ENCODE results near the gene PTH1R. TPM values are rescaled to one million over a fixed set of nuclear protein-coding genes. Genes with fewer than 3 reads are reported as not detected.

The PTH1R gene
- polyA plus RNA-seq, 3 donors: not detected

DNA sequence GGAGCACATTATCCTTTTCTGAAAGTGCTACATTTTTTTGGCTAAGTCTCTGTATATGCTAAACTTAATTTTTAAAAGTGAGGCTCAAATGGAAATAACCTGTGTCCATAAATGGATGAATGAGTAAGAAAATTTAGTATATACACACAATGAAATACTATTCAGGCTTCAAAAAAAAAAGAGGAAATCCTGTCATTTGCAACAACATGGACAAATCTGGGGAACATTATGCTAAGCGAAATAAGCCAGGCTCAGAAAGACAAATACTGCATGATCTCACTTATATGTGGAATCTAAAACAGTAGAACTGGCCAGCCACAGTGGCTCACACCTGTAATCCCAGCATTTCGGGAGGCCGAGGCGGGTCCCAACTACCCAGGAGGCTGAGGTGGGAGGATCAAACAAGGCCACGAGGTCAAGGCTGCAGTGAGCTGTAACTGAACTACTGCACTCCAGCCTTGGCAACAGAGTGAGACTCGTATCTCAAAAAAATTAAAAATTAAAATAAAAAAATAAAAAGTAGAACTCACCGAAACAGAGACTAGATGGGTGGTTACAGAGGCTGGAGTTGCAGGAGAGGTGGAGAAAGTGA, 73.2 kb downstream of the PTH1R start:
- H3K4me2 ChIP-seq (replicated peaks; ENCODE audit: extremely low read depth, low read length, poor library complexity, severe bottlenecking): peak overlapping the region; percentile 7
- no peaks in the 10 kb centered on the region for H3K27me3 Mint-ChIP-seq (ENCODE audit: low read depth in 3 of 3)
- H3K79me2 ChIP-seq (ENCODE audit: insufficient read depth, low read length): peaks cover 95% of the 10 kb centered on the region
- peaks cover 97% of the 10 kb centered on the region for H4K20me1 ChIP-seq (ENCODE audit: insufficient read depth, low read length)
- intact Hi-C loops (cut with micrococcal nuclease): loop anchor here in 1 of 2 donors (5.0 to 10.0 kb wide), 2 partner anchors 37 to 546 kb away; partner anchors contain the start of genes CCR5AS and CCRL2
- peak overlapping the region in 1 of 2 donors; percentile 37 for H3K27ac ChIP-seq (ENCODE audit: low read depth in 1 of 2, low read length in 2 of 2)
- TF ChIP-seq, protein P1, sequence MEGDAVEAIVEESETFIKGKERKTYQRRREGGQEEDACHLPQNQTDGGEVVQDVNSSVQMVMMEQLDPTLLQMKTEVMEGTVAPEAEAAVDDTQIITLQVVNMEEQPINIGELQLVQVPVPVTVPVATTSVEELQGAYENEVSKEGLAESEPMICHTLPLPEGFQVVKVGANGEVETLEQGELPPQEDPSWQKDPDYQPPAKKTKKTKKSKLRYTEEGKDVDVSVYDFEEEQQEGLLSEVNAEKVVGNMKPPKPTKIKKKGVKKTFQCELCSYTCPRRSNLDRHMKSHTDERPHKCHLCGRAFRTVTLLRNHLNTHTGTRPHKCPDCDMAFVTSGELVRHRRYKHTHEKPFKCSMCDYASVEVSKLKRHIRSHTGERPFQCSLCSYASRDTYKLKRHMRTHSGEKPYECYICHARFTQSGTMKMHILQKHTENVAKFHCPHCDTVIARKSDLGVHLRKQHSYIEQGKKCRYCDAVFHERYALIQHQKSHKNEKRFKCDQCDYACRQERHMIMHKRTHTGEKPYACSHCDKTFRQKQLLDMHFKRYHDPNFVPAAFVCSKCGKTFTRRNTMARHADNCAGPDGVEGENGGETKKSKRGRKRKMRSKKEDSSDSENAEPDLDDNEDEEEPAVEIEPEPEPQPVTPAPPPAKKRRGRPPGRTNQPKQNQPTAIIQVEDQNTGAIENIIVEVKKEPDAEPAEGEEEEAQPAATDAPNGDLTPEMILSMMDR (IDR thresholded peaks at IDR 0.05): no peak
- H3K27ac Mint-ChIP-seq: peak overlapping the region in 6 of 7 donors; percentile 13 to 97 (median 76)
- no peak overlapping the region for H2AFZ ChIP-seq (ENCODE audit: insufficient read depth, low read depth, low read length, poor library complexity, severe bottlenecking)
- DNase-seq: no peak
- peaks cover 92 to 93% of the 10 kb centered on the region in 2 donors for H3K4me1 ChIP-seq (ENCODE audit: control insufficient read depth in 1 of 2, insufficient read depth in 2 of 2, low read length in 2 of 2)
- H3K36me3 Mint-ChIP-seq: peaks cover 32 to 42% of the 10 kb centered on the region in 2 donors
- H3K9me3 ChIP-seq (replicated peaks in 1 of 2; ENCODE audit: control insufficient read depth in 1 of 2, insufficient read depth in 1 of 2, low read length in 2 of 2): no peaks in the 10 kb centered on the region
- H3K4me3 ChIP-seq (replicated peaks in 1 of 3; ENCODE audit: low read depth in 2 of 3, low read length in 3 of 3): peak overlapping the region in 1 of 3 experiments; percentile 61
- no peak overlapping the region for H3K9ac ChIP-seq (ENCODE audit: insufficient read depth, low read length, poor library complexity, severe bottlenecking)
- H3K27me3 ChIP-seq (ENCODE audit: control insufficient read depth in 2 of 2, insufficient read depth in 2 of 2, low read length in 2 of 2): no peaks in the 10 kb centered on the region
- H3K9me3 Mint-ChIP-seq: peaks cover 0 to 2% (median 0%) of the 10 kb centered on the region in 7 donors
- H3K36me3 ChIP-seq (replicated peaks in 1 of 2; ENCODE audit: control insufficient read depth in 1 of 2, insufficient read depth in 2 of 2, low read length in 2 of 2): peaks cover 6 to 17% of the 10 kb centered on the region in 2 donors
- H3K4me1 Mint-ChIP-seq: peaks cover 96% of the 10 kb centered on the region
- WGBS (ENCODE audit: insufficient coverage): 90% methylated on average over 4 of the region's 7 CpGs
- H3K4me3 Mint-ChIP-seq: no peak overlapping the region

DNA sequence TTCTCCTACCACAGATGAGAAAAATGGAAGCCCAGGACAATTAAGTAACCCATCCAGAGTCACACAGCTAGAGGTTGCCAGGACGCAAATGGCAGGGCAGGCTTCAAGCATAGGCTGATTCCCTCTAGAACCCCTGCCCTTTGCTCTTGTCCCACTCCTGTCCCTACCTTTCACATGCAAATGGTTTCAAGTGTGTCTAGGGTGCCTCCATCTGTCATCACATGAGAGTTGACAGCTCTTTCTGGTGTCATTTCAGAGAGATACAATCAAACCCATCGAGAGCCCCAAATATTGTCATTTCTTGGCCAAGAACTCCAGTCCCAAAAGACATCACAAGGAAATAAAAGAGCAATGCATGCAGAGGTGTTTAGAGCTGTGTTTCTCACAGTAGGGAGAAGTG, 75.3 kb downstream of the PTH1R start:
- Histone ChIP-seq H4K20me1 (ENCODE audit: insufficient read depth, low read length) (peaks cover 97% of the 10 kb centered on the region), H3K27ac (ENCODE audit: low read depth in 1 of 2, low read length in 2 of 2) (peak overlapping the region; percentile 57 to 78), H3K4me3 (replicated peaks in 1 of 3; ENCODE audit: low read depth in 2 of 3, low read length in 3 of 3) (peak overlapping the region in 1 of 3 experiments; percentile 56), H3K4me2 (replicated peaks; ENCODE audit: extremely low read depth, low read length, poor library complexity, severe bottlenecking) (peak overlapping the region; percentile 63), H2AFZ (ENCODE audit: insufficient read depth, low read depth, low read length, poor library complexity, severe bottlenecking) (no peak overlapping the region), H3K9me3 (replicated peaks in 1 of 2; ENCODE audit: control insufficient read depth in 1 of 2, insufficient read depth in 1 of 2, low read length in 2 of 2) (no peaks in the 10 kb centered on the region), H3K27me3 (ENCODE audit: control insufficient read depth in 2 of 2, insufficient read depth in 2 of 2, low read length in 2 of 2) (no peaks in the 10 kb centered on the region), H3K4me1 (ENCODE audit: control insufficient read depth in 1 of 2, insufficient read depth in 2 of 2, low read length in 2 of 2) (peaks cover 94 to 98% of the 10 kb centered on the region in 2 donors), H3K9ac (ENCODE audit: insufficient read depth, low read length, poor library complexity, severe bottlenecking) (no peak overlapping the region), H3K36me3 (replicated peaks in 1 of 2; ENCODE audit: control insufficient read depth in 1 of 2, insufficient read depth in 2 of 2, low read length in 2 of 2) (no peaks in the 10 kb centered on the region), H3K79me2 (ENCODE audit: insufficient read depth, low read length) (peaks cover 95% of the 10 kb centered on the region)
- Mint-ChIP-seq H3K27ac (peak overlapping the region; percentile 87 to 95 (median 93)), H3K4me1 (peaks cover 94% of the 10 kb centered on the region), H3K9me3 (peaks cover 0 to 2% (median 0%) of the 10 kb centered on the region in 7 donors), H3K27me3 (ENCODE audit: low read depth in 3 of 3) (no peaks in the 10 kb centered on the region), H3K36me3 (peaks cover 18 to 26% of the 10 kb centered on the region in 2 donors), H3K4me3 (peak overlapping the region in 1 of 2 donors; percentile 76)
- no peak for DNase-seq
- intact Hi-C loops (cut with micrococcal nuclease): loop anchor here in 1 of 2 donors (5.0 to 10.0 kb wide), 2 partner anchors 34 to 548 kb away; partner anchors contain the start of genes CCR5AS and CCRL2
- TF ChIP-seq, protein P1 (IDR thresholded peaks at IDR 0.05): no peak
- WGBS (ENCODE audit: insufficient coverage): 83% methylated on average over 1 of the region's 2 CpGs

Small RNAs within 50 kb of the gene (small RNA-seq; reads per million reads assigned to genes)
- not detected for gene AC109583.2 (ENCODE audit: insufficient read length, low read depth)

Other genes with a start within 250 kb of the PTH1R start
- gene ALS2CL, start 184.0 kb upstream of the PTH1R start, polyA plus RNA-seq: 1 to 10 TPM in 1 of 3 donors, under 1 TPM in 2; 0.38 to 5.7 (median 0.55) TPM
- gene TMIE, start 176.3 kb upstream of the PTH1R start, polyA plus RNA-seq: not detected
- not detected for gene PRSS50, start 159.9 kb upstream of the PTH1R start, polyA plus RNA-seq
- not detected for gene MYL3, start 14.3 kb upstream of the PTH1R start, polyA plus RNA-seq
- 10 to 100 TPM; 50.1 to 70.7 (median 55.8) TPM for gene CCDC12, start 99.0 kb downstream of the PTH1R start, polyA plus RNA-seq
- 100 to 1,000 TPM in 1 of 3 donors, 10 to 100 TPM in 2; 10.4 to 622 (median 17.3) TPM for gene NBEAL2, start 101.9 kb downstream of the PTH1R start, polyA plus RNA-seq